Measurements from ENCODE around the gene ADARB2.
"Not testable (repeated sequence)": the region's sequence is repeated elsewhere in the genome, so short reads cannot be mapped to it uniquely, and the experiment has no call there.

ADARB2 gene

GRCh38 chr10:1467334-1468076 lies 269.8 kb downstream of the ADARB2 start:
- no peak for DNase-seq (ENCODE audit: low read depth, low spot score)

GRCh38 chr10:1465993-1466764 lies 271.1 kb downstream of the ADARB2 start:
- no peak for DNase-seq (ENCODE audit: low read depth, low spot score)

GRCh38 chr10:1465418-1465911 lies 271.9 kb downstream of the ADARB2 start:
- DNase-seq (ENCODE audit: low read depth, low spot score), result no peak

GRCh38 chr10:1464881-1465417 lies 272.4 kb downstream of the ADARB2 start:
- no peak for DNase-seq (ENCODE audit: low read depth, low spot score)

- not testable (repeated sequence) for DNase-seq (ENCODE audit: low read depth, low spot score)
Observed at GRCh38 chr10:1463971-1464370, 273.4 kb downstream of the ADARB2 start.

- DNase-seq (ENCODE audit: low read depth, low spot score), result no peak
Observed at GRCh38 chr10:1462994-1463633, 274.2 kb downstream of the ADARB2 start.

GRCh38 chr10:1462521-1462920 lies 274.8 kb downstream of the ADARB2 start:
- no peak for DNase-seq (ENCODE audit: low read depth, low spot score)

- no peak for DNase-seq (ENCODE audit: low read depth, low spot score)
Observed at GRCh38 chr10:1462032-1462431, 275.3 kb downstream of the ADARB2 start.

- DNase-seq (ENCODE audit: low read depth, low spot score), result no peak
Observed at GRCh38 chr10:1461016-1461415, 276.3 kb downstream of the ADARB2 start.

GRCh38 chr10:1459664-1460063 lies 277.7 kb downstream of the ADARB2 start:
- DNase-seq (ENCODE audit: low read depth, low spot score), result not testable (repeated sequence)

GRCh38 chr10:1454951-1455350 lies 282.4 kb downstream of the ADARB2 start:
- DNase-seq (ENCODE audit: low read depth, low spot score), result no peak

GRCh38 chr10:1454428-1454827 lies 282.9 kb downstream of the ADARB2 start:
- no peak for DNase-seq (ENCODE audit: low read depth, low spot score)

GRCh38 chr10:1452777-1453176 lies 284.5 kb downstream of the ADARB2 start:
- no peak for DNase-seq (ENCODE audit: low read depth, low spot score)

GRCh38 chr10:1451941-1452340 lies 285.4 kb downstream of the ADARB2 start:
- DNase-seq (ENCODE audit: low read depth, low spot score), result no peak

- DNase-seq (ENCODE audit: low read depth, low spot score), result no peak
Observed at GRCh38 chr10:1451362-1451888, 285.9 kb downstream of the ADARB2 start.

- no peak for DNase-seq (ENCODE audit: low read depth, low spot score)
Observed at GRCh38 chr10:1449572-1450205, 287.6 kb downstream of the ADARB2 start.

- no peak for DNase-seq (ENCODE audit: low read depth, low spot score)
Observed at GRCh38 chr10:1449021-1449420, 288.3 kb downstream of the ADARB2 start.

- no peak for DNase-seq (ENCODE audit: low read depth, low spot score)
Observed at GRCh38 chr10:1448252-1448930, 288.9 kb downstream of the ADARB2 start.

GRCh38 chr10:1444826-1445225 lies 292.5 kb downstream of the ADARB2 start:
- DNase-seq (ENCODE audit: low read depth, low spot score), result no peak

GRCh38 chr10:1440897-1441296 lies 296.4 kb downstream of the ADARB2 start:
- DNase-seq (ENCODE audit: low read depth, low spot score), result no peak
